Measurements from ENCODE around the gene ELSPBP1. TPM values are rescaled to one million over a fixed set of nuclear protein-coding genes. Genes with fewer than 3 reads are reported as not detected.

Gene ELSPBP1
- total RNA-seq (2022; extraction: Qiagen RNA extraction): not detected in 5 replicates

DNA sequence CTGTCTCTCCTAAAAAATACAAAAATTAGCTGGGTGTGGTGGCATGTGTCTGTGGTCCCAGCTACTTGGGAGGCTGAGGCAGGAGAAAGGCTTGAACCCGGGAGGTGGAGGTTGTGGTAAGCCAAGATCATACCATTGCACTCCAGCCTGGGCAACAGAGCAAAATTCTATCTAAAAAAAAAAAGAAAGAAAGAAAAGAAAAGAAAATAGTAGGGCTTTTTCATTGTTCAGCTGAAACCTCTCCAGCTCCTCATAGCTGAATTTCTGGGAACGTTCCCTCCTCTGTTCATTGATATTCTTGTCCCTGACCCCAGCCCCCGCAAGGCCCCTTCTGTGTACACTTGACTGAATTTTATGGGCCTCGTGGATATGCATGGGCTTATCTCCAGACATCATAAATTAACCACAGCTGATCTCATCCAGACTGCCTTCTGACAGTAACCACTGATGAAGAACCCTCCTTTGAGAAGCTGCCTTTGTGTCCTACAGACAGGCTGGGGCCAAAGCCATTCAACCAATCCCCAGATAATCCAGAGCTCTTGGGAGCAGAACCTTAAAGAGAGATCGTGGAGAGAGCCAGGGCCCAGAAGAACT lies at the start of gene ELSPBP1:
Gene ELSPBP1, plus strand, starts transcription at position 424 of the 594 bp plus-strand sequence. CDS start 14,036 bp downstream, outside the sequence.

DNA sequence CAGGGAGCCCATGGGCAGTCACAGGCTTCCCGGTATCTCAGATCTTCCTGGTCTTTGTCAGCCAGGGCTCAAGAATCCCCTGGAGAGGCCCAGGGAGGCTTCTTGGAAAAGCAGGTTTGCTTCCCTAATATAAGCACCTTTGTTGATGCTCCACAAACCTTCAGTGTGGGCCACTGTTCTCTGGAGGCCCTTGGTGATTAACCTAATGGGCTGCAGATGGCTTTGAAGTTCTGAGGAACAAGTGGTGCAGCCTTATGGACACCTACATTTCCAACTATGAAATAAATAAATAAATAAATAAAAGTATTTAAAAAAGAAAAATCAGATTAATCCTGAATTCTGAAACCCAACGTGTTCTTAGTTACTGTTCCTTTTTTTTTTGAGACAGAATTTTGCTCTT lies 2.4 kb upstream of the ELSPBP1 start, which contains the start of gene BSPH1:
Gene BSPH1, minus strand, starts transcription at position 101 of the 400 bp plus-strand sequence. Its CDS starts 89 bp downstream, at position 12.

DNA sequence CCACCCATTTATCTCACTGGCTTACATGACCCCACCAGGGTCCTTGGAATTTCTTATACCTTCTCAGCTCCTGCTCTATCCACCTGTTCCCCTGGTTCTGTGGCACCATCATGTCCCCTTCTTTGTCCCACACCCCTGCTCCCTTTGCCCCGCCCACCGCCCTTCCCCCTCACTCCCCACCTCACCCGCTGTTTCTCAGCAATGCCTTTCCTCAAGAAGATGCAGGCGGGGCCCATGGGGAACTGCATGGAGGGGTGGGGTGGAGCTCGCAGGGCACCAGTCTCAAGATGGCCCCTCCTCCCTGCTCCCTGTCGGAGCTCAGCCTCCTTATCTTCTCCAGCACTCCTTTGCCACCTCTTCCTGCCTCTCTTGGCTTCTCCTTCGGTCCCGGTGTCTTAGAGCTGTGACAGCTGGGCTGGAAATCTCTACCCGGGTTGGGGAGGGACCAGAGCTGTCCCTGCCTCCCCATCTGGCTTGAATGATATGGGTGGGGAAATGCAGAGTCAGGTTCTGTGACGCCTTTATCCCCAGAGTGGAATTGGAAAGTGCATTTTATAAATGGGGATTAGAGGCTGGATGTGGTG lies 49.3 kb downstream of the ELSPBP1 start, which contains the start of gene CABP5:
Gene CABP5, minus strand, starts transcription at position 405 of the 584 bp plus-strand sequence. Its CDS starts 157 bp downstream, at position 248.

Other genes starting within 250 kb of the ELSPBP1 start
- 227 to 307 TPM (median 238 TPM) in 5 replicates for gene NOP53, start 249.1 kb upstream of the ELSPBP1 start, total RNA-seq (2022; extraction: Qiagen RNA extraction)
- 96.6 to 176 TPM (median 155 TPM) in 5 replicates for gene SELENOW, start 215.9 kb upstream of the ELSPBP1 start, total RNA-seq (2022; extraction: Qiagen RNA extraction)
- gene TPRX1, start 190.1 kb upstream of the ELSPBP1 start, total RNA-seq (2022; extraction: Qiagen RNA extraction): not detected in 5 replicates
- gene CRX, start 172.7 kb upstream of the ELSPBP1 start, total RNA-seq (2022; extraction: Qiagen RNA extraction): not detected in 5 replicates
- gene TPRX2, start 135.4 kb upstream of the ELSPBP1 start, total RNA-seq (2022; extraction: Qiagen RNA extraction): not detected in 5 replicates
- 0.06 TPM in 1 of 5 replicates, not detected in the others for gene SULT2A1, start 108.3 kb upstream of the ELSPBP1 start, total RNA-seq (2022; extraction: Qiagen RNA extraction)
- not detected in 5 replicates for gene BSPH1, start 2.5 kb upstream of the ELSPBP1 start, total RNA-seq (2022; extraction: Qiagen RNA extraction)
- gene CABP5, start 49.4 kb downstream of the ELSPBP1 start, total RNA-seq (2022; extraction: Qiagen RNA extraction): not detected in 5 replicates
- 8.7 to 15.2 TPM (median 11.2 TPM) in 5 replicates for gene PLA2G4C, start 116.2 kb downstream of the ELSPBP1 start, total RNA-seq (2022; extraction: Qiagen RNA extraction)
- 56.1 to 67.2 TPM (median 64.2 TPM) in 5 replicates for gene LIG1, start 175.7 kb downstream of the ELSPBP1 start, total RNA-seq (2022; extraction: Qiagen RNA extraction)
- gene ZSWIM9, start 176.0 kb downstream of the ELSPBP1 start, total RNA-seq (2022; extraction: Qiagen RNA extraction): 6.1 to 7.2 TPM (median 6.5 TPM) in 5 replicates

Data from A549 treated with Hydrocortisone at 1 μM for 4 hours (cell line).